GM18861 (cell line): ENCODE results near the gene GPATCH8.

Experiments used
- ATAC-seq: cut with Tn5 transposase; IDR thresholded peaks from one replicate; pipeline ENCODE4 v1.9.1; 2021; ENCODE audit not compliant: unreplicated experiment

The GPATCH8 gene

GRCh38 chr17:44359006-44359405 is 144.2 kb downstream of the GPATCH8 start:
- no peak for ATAC-seq

GRCh38 chr17:44358066-44358465 is 145.1 kb downstream of the GPATCH8 start:
- ATAC-seq, result no peak

GRCh38 chr17:44356241-44356640 is 147.0 kb downstream of the GPATCH8 start:
- ATAC-seq, result no peak

- no peak for ATAC-seq
These were observed 147.5 kb downstream of the GPATCH8 start for GRCh38 chr17:44355642-44356099.

GRCh38 chr17:44354582-44355561 is 148.3 kb downstream of the GPATCH8 start:
- no peak for ATAC-seq

GRCh38 chr17:44353672-44354331 is 149.4 kb downstream of the GPATCH8 start:
- no peak for ATAC-seq

- no peak for ATAC-seq
These were observed 150.2 kb downstream of the GPATCH8 start for GRCh38 chr17:44352828-44353671.

- no peak for ATAC-seq
These were observed 151.0 kb downstream of the GPATCH8 start for GRCh38 chr17:44351961-44352827.

GRCh38 chr17:44351464-44351863 is 151.7 kb downstream of the GPATCH8 start:
- ATAC-seq, result no peak

- ATAC-seq, result no peak
These were observed 152.4 kb downstream of the GPATCH8 start for GRCh38 chr17:44350733-44351226.

GRCh38 chr17:44349553-44350070 is 153.6 kb downstream of the GPATCH8 start:
- ATAC-seq, result no peak

GRCh38 chr17:44348988-44349364 is 154.2 kb downstream of the GPATCH8 start:
- no peak for ATAC-seq

- ATAC-seq, result peak; percentile 37
These were observed 154.8 kb downstream of the GPATCH8 start for GRCh38 chr17:44348234-44348987.
